Esophagus muscularis mucosa (tissue), 4 donors: ENCODE data around the gene COL5A1. TPM values are rescaled to one million over a fixed set of nuclear protein-coding genes. Genes with fewer than 3 reads are reported as not detected.

Experiments
- DNase-seq: peaks from one replicate; pipeline ENCODE4 v3.0.0-alpha.2; 2017; ENCODE audit errors: extremely low spot score
- H3K27ac ChIP-seq, 4 donors: fragments of 200-600 bp; sonication (generic); replicated peaks in 1 of 4; 1 replicate in 3 of 4; 2 replicates in 1 of 4; pipeline ENCODE4 v1.5.1; 2016 to 2019; ENCODE audit warnings: mild to moderate bottlenecking in 1 of 4
- H3K27me3 ChIP-seq, 4 donors: fragments of 200-600 bp; sonication (generic); one replicate each; pipeline versions ENCODE4 v1.5.1 to v1.6.0; 2016 to 2019
- H3K36me3 ChIP-seq, 4 donors: fragments of 200-600 bp; sonication (generic); one replicate each; pipeline ENCODE4 v1.5.1; 2016 to 2019
- H3K4me1 ChIP-seq, 4 donors: fragments of 200-600 bp; sonication (generic); one replicate each; pipeline ENCODE4 v1.5.1; 2016 to 2019
- H3K4me3 ChIP-seq, 4 donors: fragments of 200-600 bp; sonication (generic); 1 replicate in 2 of 4; 2 replicates in 2 of 4; pipeline ENCODE4 v1.5.1; 2016 to 2019; ENCODE audit warnings: mild to moderate bottlenecking in 4 of 4, moderate library complexity in 1 of 4
- H3K9me3 ChIP-seq, 4 donors: fragments of 200-600 bp; sonication (generic); 1 replicate in 3 of 4; 2 replicates in 1 of 4; pipeline ENCODE4 v1.5.1; 2016 to 2019
- CTCF ChIP-seq, 3 experiments: fragments of 200-600 bp in 2 of 3; fragments of 450-650 bp in 1 of 3; sonication (generic) in 2 of 3; IDR thresholded peaks; one replicate each; pipeline ENCODE4 v1.5.1; 2017 to 2019; ENCODE audit warnings: antibody characterized with exemption in 3 of 3, mild to moderate bottlenecking in 2 of 3, moderate library complexity in 1 of 3
- EP300 ChIP-seq: sonication (generic); formaldehyde crosslinking; IDR thresholded peaks from one replicate; pipeline ENCODE4 v1.6.1; 2017; ENCODE audit warnings: antibody characterized with exemption
- POLR2A ChIP-seq: fragments of 450-650 bp; IDR thresholded peaks from one replicate; pipeline ENCODE4 v1.6.1; 2017; ENCODE audit warnings: antibody characterized with exemption, moderate library complexity, mild to moderate bottlenecking, low read depth
- POLR2AphosphoS5 ChIP-seq, 2 donors: sonication (generic); formaldehyde crosslinking; IDR thresholded peaks; one replicate each; pipeline ENCODE4 v1.6.1; 2017; ENCODE audit warnings: antibody characterized with exemption in 2 of 2
- WGBS: methylation state at CpG from one replicate; pipeline ENCODE4 v1.1.5; 2018; 5-methylcytosine and 5-hydroxymethylcytosine counted together
- intact Hi-C: fragments of 100-400 bp; cut with DNase I; formaldehyde crosslinking; loops from one replicate; pipeline ENCODE4 v1.15.1; 2023
- total RNA-seq, 4 donors: library from RNA; depleted of rRNA; stranded (reverse); fragments of >200 nt; gene quantifications; one replicate each; pipeline versions ENCODE4 v1.1.0 to v1.2.1, GENCODE V29; 2016

COL5A1 gene
- total RNA-seq, 4 donors from 2014 or later: 36.0 to 89.5 (median 56.4) TPM

- DNase-seq: no peak
- H3K9me3 ChIP-seq: peaks cover 0 to 5% (median 2%) of the 10 kb centered on the region in 4 donors
- no peaks in the 10 kb centered on the region for H3K27me3 ChIP-seq
- H3K36me3 ChIP-seq: no peaks in the 10 kb centered on the region
- H3K4me3 ChIP-seq: no peak overlapping the region
- intact Hi-C loops: no loop called here
- 79% methylated on average over 3 of the region's 18 CpGs for WGBS
- TF ChIP-seq POLR2AphosphoS5 (IDR thresholded peaks at IDR 0.05) (no peak), EP300 (no peak), POLR2A (no peak), CTCF (IDR thresholded peaks at IDR 0.05) (no peak)
- H3K27ac ChIP-seq: peak overlapping the region; percentile 31 to 55 (median 43)
- H3K4me1 ChIP-seq: peaks cover 17 to 75% (median 64%) of the 10 kb centered on the region in 4 donors
These were observed 38.9 kb downstream of the COL5A1 start for GRCh38 chr9:134680393-134681060.

GRCh38 chr9:134681061-134681661, 39.6 kb downstream of the COL5A1 start:
- Histone ChIP-seq H3K4me3 (no peak overlapping the region), H3K9me3 (no peaks in the 10 kb centered on the region), H3K4me1 (peaks cover 17 to 73% (median 62%) of the 10 kb centered on the region in 4 donors), H3K27ac (peak overlapping the region; percentile 31 to 55 (median 43)), H3K36me3 (no peaks in the 10 kb centered on the region), H3K27me3 (no peaks in the 10 kb centered on the region)
- no peak for TF ChIP-seq CTCF (IDR thresholded peaks at IDR 0.05)
- TF ChIP-seq POLR2AphosphoS5 (IDR thresholded peaks at IDR 0.05): no peak
- TF ChIP-seq POLR2A: no peak
- TF ChIP-seq EP300: no peak
- no peak for DNase-seq
- WGBS: 48% methylated on average over 19 of the region's 22 CpGs
- intact Hi-C loops: no loop called here

DNA sequence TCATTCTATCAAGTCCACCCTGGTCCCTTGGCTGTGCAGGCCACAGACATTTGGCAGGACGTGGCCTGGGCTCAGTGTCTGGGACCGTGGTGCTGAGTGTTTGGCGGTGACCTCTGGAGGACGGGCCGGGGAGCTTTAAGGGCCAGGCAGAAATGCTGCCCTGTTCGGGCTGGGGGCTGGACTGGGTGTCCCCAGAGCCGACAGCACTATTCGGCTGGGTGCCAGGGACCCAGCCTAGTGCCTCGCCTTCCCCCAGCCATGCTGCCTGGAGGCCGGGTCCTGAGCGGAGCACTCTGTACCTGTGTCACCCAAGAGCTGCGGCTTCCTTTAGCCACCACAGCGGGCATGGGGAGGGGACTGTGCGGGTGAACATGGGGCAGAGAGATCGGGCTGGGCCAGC, 40.4 kb downstream of the COL5A1 start:
- DNase-seq: no peak
- 69% methylated on average over 15 of the region's 15 CpGs for WGBS
- no peaks in the 10 kb centered on the region for H3K9me3 ChIP-seq
- H3K27me3 ChIP-seq: no peaks in the 10 kb centered on the region
- H3K4me3 ChIP-seq: no peak overlapping the region
- no peaks in the 10 kb centered on the region for H3K36me3 ChIP-seq
- peaks cover 17 to 64% (median 54%) of the 10 kb centered on the region in 4 donors for H3K4me1 ChIP-seq
- peak overlapping the region; percentile 31 to 55 (median 43) for H3K27ac ChIP-seq
- intact Hi-C loops: no loop called here
- TF ChIP-seq POLR2A (no peak), POLR2AphosphoS5 (IDR thresholded peaks at IDR 0.05) (no peak), EP300 (no peak), CTCF (IDR thresholded peaks at IDR 0.05) (no peak)

DNA sequence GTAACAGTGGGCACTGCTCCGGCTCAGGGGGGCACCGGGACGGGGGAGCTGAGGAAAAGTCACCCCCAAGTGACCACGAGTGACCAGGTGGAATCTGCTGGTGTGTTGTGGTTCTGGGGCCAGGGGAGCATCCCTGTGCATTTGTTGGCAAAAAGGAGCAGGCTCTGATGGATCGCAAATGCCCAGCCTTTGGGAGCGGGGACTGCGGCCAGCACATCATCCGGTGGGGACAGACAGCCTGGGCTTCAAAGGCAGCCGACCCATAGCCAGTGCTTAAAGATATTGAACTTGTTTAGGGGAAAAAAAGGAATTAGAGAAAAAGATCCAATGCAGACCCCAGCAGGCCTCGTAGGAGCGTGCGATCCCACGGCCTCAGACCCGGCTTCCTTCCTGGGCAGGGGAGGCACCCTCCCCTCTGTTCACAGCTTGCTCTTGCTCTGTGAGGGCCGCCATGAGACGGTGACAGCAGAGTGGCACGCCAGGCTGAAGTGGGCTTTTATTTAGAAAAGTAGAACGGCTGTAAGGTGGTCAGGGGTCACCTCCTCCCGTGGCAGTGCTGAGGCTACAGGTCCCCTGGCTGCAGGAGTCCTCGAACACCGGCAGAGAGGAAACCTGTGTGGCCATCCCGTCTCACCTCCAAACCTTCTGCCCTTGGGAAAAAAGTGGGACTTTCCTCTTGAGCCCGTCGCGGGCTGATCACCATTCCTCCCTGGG, 41.2 kb downstream of the COL5A1 start:
- H3K27ac ChIP-seq: peak overlapping the region in 3 of 4 donors; percentile 31 to 55 (median 55)
- H3K9me3 ChIP-seq: no peaks in the 10 kb centered on the region
- H3K36me3 ChIP-seq: no peaks in the 10 kb centered on the region
- H3K4me1 ChIP-seq: peaks cover 17 to 59% (median 50%) of the 10 kb centered on the region in 4 donors
- WGBS: 89% methylated on average over 23 of the region's 25 CpGs
- intact Hi-C loops: no loop called here
- no peak for TF ChIP-seq POLR2AphosphoS5 (IDR thresholded peaks at IDR 0.05)
- no peak for TF ChIP-seq POLR2A
- TF ChIP-seq EP300: no peak
- no peak for TF ChIP-seq CTCF (IDR thresholded peaks at IDR 0.05)
- no peak for DNase-seq
- H3K4me3 ChIP-seq: no peak overlapping the region
- H3K27me3 ChIP-seq: no peaks in the 10 kb centered on the region
